PC-3 (cell line): ENCODE measurements around the gene DCLRE1C. TPM values are rescaled to one million over a fixed set of nuclear protein-coding genes. Genes with fewer than 3 reads are reported as not detected.
"Not testable (repeated sequence)": the region's sequence is repeated elsewhere in the genome, so short reads cannot be mapped to it uniquely, and the experiment has no call there.

Experiments used
- ATAC-seq: fragments of 200-7000 bp; cut with Tn5 transposase; 2 replicates; pipeline ENCODE4 v1.9.1; 2020; ENCODE audit warnings: mild to moderate bottlenecking, moderate library complexity
- BruUV-seq: library from RNA; stranded (reverse); fragments of 400-500 nt; replicated peaks from 2 replicates; lab custom pipeline; 2021; lab: Mats Ljungman, UMichigan
- CTCF ChIA-PET: fragments of 300-600 bp; sonication (Branson Sonifier 250); formaldehyde crosslinking; loops from one replicate; lab custom pipeline; 2022; ENCODE audit warnings: antibody characterized with exemption; lab: Charles Lee
- POLR2A ChIA-PET: fragments of 300-600 bp; sonication (Branson Sonifier 250); formaldehyde crosslinking; loops from one replicate; lab custom pipeline; 2022; ENCODE audit warnings: antibody characterized with exemption; ENCODE audit not compliant: unreplicated experiment; lab: Charles Lee
- DNase-seq: peaks from one replicate; pipeline ENCODE4 v3.0.0-alpha.2; 2015
- H2AFZ ChIP-seq: fragments of 300-600 bp; sonication (generic); 2 replicates; pipeline ENCODE4 v1.6.0; 2016; ENCODE audit warnings: antibody characterized with exemption, low read length
- H3F3A ChIP-seq: fragments of 300-600 bp; sonication (generic); one replicate; pipeline ENCODE4 v1.6.0; 2017; ENCODE audit warnings: antibody characterized with exemption, low read length, control low read depth, mild to moderate bottlenecking; ENCODE audit not compliant: unreplicated experiment
- H3K27ac ChIP-seq: fragments of 300-600 bp; sonication (generic); 2 replicates; pipeline ENCODE4 v1.5.1; 2016; ENCODE audit warnings: mild to moderate bottlenecking, low read length
- H3K27me3 ChIP-seq: fragments of 300-600 bp; sonication (generic); 2 replicates; pipeline ENCODE4 v1.6.1; 2016; ENCODE audit warnings: low read length, mixed read lengths
- H3K36me3 ChIP-seq: fragments of 300-600 bp; sonication (generic); 2 replicates; pipeline ENCODE4 v1.6.1; 2016; ENCODE audit warnings: low read depth, mixed run types, low read length, mixed read lengths
- H3K4me1 ChIP-seq: fragments of 300-600 bp; sonication (generic); 2 replicates; pipeline ENCODE4 v1.5.1; 2016; ENCODE audit warnings: low read length; ENCODE audit not compliant: insufficient read depth
- H3K4me2 ChIP-seq: fragments of 300-600 bp; sonication (generic); 2 replicates; pipeline ENCODE4 v1.6.0; 2016; ENCODE audit warnings: low read length
- H3K4me3 ChIP-seq: fragments of 300-600 bp; sonication (generic); 2 replicates; pipeline ENCODE4 v1.5.1; 2016; ENCODE audit warnings: mild to moderate bottlenecking, low read length, mixed read lengths
- H3K79me2 ChIP-seq: fragments of 300-600 bp; sonication (generic); 2 replicates; pipeline ENCODE4 v1.6.1; 2017; ENCODE audit warnings: low read length, mixed read lengths
- H3K9ac ChIP-seq: fragments of 300-600 bp; sonication (generic); 2 replicates; pipeline ENCODE4 v1.6.0; 2016; ENCODE audit warnings: mild to moderate bottlenecking, low read length
- H3K9me2 ChIP-seq: fragments of 300-600 bp; sonication (generic); replicated peaks from 2 replicates; pipeline ENCODE4 v1.6.1; 2016; ENCODE audit warnings: mixed run types, low read length, mixed read lengths
- H3K9me3 ChIP-seq: fragments of 300-600 bp; sonication (generic); 2 replicates; pipeline ENCODE4 v1.6.1; 2016; ENCODE audit warnings: low read length, mixed read lengths
- H4K20me1 ChIP-seq: fragments of 300-600 bp; sonication (generic); 2 replicates; pipeline ENCODE4 v1.6.1; 2016; ENCODE audit warnings: low read length, mixed read lengths
- EZH2 ChIP-seq: fragments of 300-600 bp; sonication (generic); IDR thresholded peaks from one replicate; pipeline ENCODE4 v1.6.1; 2017; ENCODE audit warnings: antibody characterized with exemption, mild to moderate bottlenecking, low read length; ENCODE audit not compliant: unreplicated experiment
- EZH2phosphoT487 ChIP-seq: fragments of 300-600 bp; sonication (generic); IDR thresholded peaks from 2 replicates; pipeline ENCODE4 v1.6.1; 2018; ENCODE audit warnings: mild to moderate bottlenecking, antibody characterized with exemption, low read length, borderline replicate concordance
- intact Hi-C: fragments of 100-400 bp; cut with micrococcal nuclease; formaldehyde crosslinking; loops from 2 replicates; pipeline ENCODE4 v1.9.0; 2023
- total RNA-seq: library from RNA; depleted of rRNA; stranded (reverse); fragments of >200 nt; gene quantifications from 2 replicates; pipeline ENCODE4 v1.2.3, GENCODE V29; 2014
- TF ChIP-seq, protein P1 (sequence below): fragments of 300-600 bp; sonication (generic); conservative IDR thresholded peaks from 2 replicates; pipeline ENCODE4 v1.5.1; 2017; ENCODE audit warnings: antibody characterized with exemption, low read depth, mild to moderate bottlenecking, low read length

The DCLRE1C gene
- total RNA-seq, 1 experiment from 2014 or later = 9.8 TPM

GRCh38 chr10:14909101-14909500, 44.8 kb downstream of the DCLRE1C start:
- no peak overlapping the region for H3K4me2 ChIP-seq
- BruUV-seq = no TSS peak
- ChIA-PET CTCF (no interaction called here), POLR2A (no interaction called here)
- peaks cover 14% of the 10 kb centered on the region; the same call in 1 of the 2 replicates for H3K36me3 ChIP-seq
- H3K9ac ChIP-seq = no peak overlapping the region
- no peaks in the 10 kb centered on the region for H4K20me1 ChIP-seq
- ATAC-seq (no peak), DNase-seq (no peak)
- TF ChIP-seq, protein P1, sequence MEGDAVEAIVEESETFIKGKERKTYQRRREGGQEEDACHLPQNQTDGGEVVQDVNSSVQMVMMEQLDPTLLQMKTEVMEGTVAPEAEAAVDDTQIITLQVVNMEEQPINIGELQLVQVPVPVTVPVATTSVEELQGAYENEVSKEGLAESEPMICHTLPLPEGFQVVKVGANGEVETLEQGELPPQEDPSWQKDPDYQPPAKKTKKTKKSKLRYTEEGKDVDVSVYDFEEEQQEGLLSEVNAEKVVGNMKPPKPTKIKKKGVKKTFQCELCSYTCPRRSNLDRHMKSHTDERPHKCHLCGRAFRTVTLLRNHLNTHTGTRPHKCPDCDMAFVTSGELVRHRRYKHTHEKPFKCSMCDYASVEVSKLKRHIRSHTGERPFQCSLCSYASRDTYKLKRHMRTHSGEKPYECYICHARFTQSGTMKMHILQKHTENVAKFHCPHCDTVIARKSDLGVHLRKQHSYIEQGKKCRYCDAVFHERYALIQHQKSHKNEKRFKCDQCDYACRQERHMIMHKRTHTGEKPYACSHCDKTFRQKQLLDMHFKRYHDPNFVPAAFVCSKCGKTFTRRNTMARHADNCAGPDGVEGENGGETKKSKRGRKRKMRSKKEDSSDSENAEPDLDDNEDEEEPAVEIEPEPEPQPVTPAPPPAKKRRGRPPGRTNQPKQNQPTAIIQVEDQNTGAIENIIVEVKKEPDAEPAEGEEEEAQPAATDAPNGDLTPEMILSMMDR = no peak
- no peak for TF ChIP-seq EZH2phosphoT487
- TF ChIP-seq EZH2 = no peak
- H2AFZ ChIP-seq = no peak overlapping the region
- H3K27me3 ChIP-seq = no peaks in the 10 kb centered on the region
- no peak overlapping the region for H3K27ac ChIP-seq
- no peaks in the 10 kb centered on the region for H3K79me2 ChIP-seq
- intact Hi-C loops = no loop called here
- no peaks in the 10 kb centered on the region for H3F3A ChIP-seq
- H3K4me3 ChIP-seq = no peak overlapping the region
- H3K9me2 ChIP-seq = no peaks in the 10 kb centered on the region
- no peaks in the 10 kb centered on the region for H3K4me1 ChIP-seq
- no peaks in the 10 kb centered on the region for H3K9me3 ChIP-seq

- POLR2A ChIA-PET, CTCF ChIA-PET: not testable (repeated sequence)
Measured at GRCh38 chr10:14907591-14907990, 46.3 kb downstream of the DCLRE1C start.

DNA sequence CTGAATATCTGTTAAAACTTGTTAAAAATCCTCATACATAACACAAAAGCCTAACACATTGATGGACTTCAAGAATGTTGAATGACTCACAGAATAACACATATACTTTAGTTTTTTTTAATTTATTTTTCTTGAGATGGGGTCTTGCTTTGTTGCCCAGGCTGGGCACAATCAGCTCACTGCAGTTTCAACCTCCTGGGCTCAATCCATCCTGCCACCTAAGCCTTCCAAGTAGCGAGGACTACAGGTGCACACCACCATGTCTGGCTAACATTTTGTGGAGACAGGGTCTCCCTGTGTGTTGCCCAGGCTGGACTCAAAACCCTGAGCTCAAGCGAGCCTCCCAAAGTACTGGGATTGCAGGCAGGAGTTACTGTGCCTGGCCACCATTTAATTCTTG, 47.1 kb downstream of the DCLRE1C start:
- Histone ChIP-seq H3K27ac (no peak overlapping the region), H3F3A (no peaks in the 10 kb centered on the region), H4K20me1 (no peaks in the 10 kb centered on the region), H3K9me2 (no peaks in the 10 kb centered on the region), H3K9ac (no peak overlapping the region), H3K79me2 (no peaks in the 10 kb centered on the region), H3K9me3 (no peaks in the 10 kb centered on the region), H3K36me3 (peaks cover 12% of the 10 kb centered on the region; the same call in 1 of the 2 replicates), H3K4me3 (no peak overlapping the region), H3K4me2 (no peak overlapping the region), H3K27me3 (no peaks in the 10 kb centered on the region), H3K4me1 (no peaks in the 10 kb centered on the region), H2AFZ (no peak overlapping the region)
- intact Hi-C loops = no loop called here
- BruUV-seq = no TSS peak
- ATAC-seq = no peak
- ChIA-PET POLR2A (no interaction called here), CTCF (no interaction called here)
- TF ChIP-seq, protein P1 = no peak
- TF ChIP-seq EZH2 (no peak), EZH2phosphoT487 (no peak)
- no peak for DNase-seq

More at GRCh38 chr10:14907591-14907990, 46.3 kb downstream of the DCLRE1C start:
- H3K9me3 ChIP-seq, BruUV-seq, H3K79me2 ChIP-seq, H2AFZ ChIP-seq, H3K27me3 ChIP-seq, H3F3A ChIP-seq, DNase-seq, ATAC-seq, intact Hi-C loops, H3K4me3 ChIP-seq, H3K4me1 ChIP-seq, H3K9ac ChIP-seq, H4K20me1 ChIP-seq, H3K27ac ChIP-seq, H3K4me2 ChIP-seq, H3K9me2 ChIP-seq: not testable (repeated sequence)
- peaks cover 12% of the 10 kb centered on the region; the same call in 1 of the 2 replicates for H3K36me3 ChIP-seq
